NCI-H345 treated with DMSO at 0.1 percent for 48 hours (cell line): ENCODE data around the gene HYOU1.
"Not testable (repeated sequence)": the region's sequence is repeated elsewhere in the genome, so short reads cannot be mapped to it uniquely, and the experiment has no call there.

Experiments used
- DNase-seq: peaks from one replicate; lab custom pipeline; 2025; ENCODE audit not compliant: unreplicated experiment; lab: John Stamatoyannopoulos, UW

Gene HYOU1

DNA sequence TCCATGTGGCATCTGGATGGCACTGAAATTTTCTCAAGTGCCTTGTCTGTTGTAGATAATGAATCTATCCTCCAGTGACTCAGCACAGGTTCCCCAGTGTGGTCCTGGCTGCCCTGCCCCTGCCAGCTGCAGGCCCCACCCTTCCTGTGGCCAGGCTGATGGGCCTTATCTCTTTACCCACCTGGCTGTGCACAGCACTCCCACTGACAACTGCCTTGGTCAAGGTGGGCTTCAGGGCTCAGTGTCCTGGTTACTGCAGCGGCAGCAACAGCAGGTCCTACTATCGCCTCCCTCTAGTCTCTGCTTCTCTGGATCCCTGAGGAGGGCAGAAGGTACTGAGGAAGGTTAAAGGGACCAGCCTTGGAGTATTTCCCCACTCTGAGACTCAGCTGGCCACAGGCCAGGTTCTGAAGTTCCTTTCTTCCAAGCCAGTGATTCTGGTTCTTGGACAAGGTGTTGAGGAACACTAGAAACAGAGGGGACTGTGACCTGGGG, 30.8 kb upstream of the HYOU1 start:
- no peak for DNase-seq

DNA sequence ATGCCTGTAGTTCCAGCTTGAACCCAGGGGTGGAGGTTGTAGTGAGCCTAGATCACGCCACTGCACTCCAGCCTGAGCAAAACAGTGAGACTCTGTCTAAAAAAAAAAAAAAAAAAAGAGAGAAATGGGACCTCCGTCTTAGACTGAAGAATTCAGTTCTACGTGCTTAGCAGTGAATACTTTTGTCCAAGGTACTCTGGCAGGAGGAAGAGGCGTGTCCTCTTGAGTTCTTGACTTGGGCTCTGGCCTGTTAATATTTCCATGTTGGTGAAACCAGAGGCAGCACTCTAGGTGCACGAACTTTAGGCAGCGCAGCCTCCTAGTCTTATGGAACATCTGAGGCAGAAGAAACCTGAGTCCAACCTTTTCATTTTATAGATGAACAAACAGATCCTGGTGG, 30.1 kb upstream of the HYOU1 start:
- DNase-seq = no peak

DNA sequence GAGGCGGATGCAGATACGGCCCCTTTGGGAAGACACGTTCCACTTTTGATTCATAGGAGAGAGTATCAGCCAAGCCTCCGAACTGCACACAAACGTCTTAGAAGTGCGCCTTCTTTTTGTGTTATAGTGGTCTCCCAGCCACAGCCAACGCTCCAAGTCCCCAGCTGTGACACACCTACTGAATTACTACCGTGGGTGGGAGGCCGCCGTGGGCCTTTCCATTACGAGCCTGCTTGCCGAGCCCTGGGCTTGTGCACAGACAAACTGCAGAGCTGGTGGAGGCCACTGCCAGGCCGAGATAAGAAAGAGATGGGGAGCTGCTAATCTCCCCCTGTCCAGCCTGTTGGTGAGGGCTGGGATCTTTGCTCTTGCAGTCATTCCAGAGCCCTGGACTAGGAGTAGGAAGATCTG, 28.4 kb upstream of the HYOU1 start:
- no peak for DNase-seq

DNA sequence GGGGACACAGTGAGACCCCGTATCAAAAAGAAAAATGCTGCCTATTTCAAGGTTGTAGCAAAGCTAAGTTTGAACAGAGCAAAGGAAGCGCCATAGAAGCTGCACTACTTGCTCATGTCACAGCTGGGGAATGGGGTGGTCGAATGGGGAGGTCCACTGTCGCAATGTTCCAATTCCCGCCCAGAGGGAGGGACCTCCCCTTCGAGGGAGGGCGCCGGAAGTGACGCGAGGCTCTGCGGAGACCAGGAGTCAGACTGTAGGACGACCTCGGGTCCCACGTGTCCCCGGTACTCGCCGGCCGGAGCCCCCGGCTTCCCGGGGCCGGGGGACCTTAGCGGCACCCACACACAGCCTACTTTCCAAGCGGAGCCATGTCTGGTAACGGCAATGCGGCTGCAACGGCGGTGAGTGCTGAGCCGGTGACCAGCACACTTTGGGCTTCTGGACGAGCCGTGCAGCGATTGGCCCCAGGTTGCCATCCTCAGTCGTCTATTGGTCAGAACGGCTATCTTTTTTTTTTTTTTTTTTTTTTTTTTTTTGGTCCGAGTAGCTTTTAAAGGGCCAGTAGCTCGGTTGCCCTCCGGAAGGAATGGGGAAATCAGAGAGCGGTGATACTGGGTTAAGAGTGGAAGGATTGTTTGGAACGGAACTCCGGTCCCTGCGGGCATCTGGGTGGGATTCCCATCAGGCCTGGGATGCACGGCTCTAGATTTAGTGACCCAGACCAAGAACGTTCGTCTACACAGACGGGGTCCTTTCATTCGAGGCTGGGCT, 27.8 kb upstream of the HYOU1 start, which contains the start of gene HMBS:
Gene HMBS, plus strand, starts transcription at position 219 of the 774 bp plus-strand sequence. Its CDS starts 153 bp downstream, at position 372.
- peak; percentile 91 for DNase-seq

DNA sequence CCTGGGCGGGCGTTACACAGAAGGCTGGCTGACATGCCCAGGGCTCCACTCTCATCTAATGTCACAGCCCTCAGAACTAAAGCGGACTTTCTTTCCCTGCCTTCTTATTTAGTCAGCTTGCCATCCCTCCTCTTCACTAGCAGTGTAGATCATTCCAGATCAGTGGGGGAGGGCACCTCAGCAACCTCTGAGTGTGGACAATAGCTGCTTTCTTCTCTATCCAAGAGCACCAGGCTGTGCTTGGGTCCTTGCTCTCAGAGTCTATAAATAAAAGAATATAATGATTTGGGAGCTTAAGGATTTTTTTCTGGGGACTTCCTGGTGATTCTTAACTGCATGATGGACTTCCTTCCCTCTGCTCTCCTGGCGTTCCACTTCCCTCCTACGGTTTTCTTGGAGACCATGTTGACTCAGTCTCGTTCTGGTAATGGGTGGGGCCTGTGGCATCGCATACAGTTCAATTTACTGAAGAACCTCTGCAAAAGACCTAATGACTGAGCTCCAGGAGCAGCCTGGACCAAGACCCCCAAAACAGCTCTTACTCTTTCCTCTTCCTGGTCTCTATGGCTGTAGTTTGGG, 24.8 kb upstream of the HYOU1 start:
- no peak for DNase-seq

DNA sequence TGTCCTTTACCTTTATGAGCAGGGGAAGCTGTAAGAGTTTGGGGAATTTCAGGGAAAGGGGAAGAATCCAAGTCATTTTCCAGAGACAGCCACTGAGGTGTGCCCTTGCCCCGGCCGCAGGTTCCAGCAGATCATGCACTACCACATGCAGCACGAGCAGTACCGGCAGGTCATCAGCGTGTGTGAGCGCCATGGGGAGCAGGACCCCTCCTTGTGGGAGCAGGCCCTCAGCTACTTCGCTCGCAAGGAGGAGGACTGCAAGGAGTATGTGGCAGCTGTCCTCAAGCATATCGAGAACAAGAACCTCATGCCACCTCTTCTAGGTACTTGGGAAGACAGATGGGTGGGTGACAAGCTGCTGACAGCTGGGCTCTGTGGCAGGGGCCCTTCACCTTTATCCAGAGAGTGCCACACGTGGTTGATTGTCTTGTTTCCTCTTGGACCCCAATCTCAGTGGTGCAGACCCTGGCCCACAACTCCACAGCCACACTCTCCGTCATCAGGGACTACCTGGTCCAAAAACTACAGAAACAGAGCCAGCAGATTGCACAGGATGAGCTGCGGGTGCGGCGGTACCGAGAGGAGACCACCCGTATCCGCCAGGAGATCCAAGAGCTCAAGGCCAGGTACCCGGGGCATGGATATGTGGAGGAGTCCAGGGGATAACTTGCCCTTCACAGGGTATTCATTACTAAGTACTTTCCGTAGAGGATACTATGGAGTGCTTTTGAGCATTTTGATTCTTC, 21.8 kb upstream of the HYOU1 start:
- DNase-seq = no peak

DNA sequence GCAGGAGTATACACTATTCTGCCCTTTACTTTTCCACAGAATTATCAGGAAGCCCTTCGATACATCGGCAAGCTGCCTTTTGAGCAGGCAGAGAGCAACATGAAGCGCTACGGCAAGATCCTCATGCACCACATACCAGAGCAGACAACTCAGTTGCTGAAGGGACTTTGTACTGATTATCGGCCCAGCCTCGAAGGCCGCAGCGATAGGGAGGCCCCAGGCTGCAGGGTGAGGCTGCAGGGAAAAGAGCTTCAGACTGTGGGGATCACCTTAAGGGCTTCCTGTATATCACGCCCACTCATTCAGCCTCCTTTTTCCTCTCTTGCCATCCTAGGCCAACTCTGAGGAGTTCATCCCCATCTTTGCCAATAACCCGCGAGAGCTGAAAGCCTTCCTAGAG, 20.8 kb upstream of the HYOU1 start:
- DNase-seq = no peak

DNA sequence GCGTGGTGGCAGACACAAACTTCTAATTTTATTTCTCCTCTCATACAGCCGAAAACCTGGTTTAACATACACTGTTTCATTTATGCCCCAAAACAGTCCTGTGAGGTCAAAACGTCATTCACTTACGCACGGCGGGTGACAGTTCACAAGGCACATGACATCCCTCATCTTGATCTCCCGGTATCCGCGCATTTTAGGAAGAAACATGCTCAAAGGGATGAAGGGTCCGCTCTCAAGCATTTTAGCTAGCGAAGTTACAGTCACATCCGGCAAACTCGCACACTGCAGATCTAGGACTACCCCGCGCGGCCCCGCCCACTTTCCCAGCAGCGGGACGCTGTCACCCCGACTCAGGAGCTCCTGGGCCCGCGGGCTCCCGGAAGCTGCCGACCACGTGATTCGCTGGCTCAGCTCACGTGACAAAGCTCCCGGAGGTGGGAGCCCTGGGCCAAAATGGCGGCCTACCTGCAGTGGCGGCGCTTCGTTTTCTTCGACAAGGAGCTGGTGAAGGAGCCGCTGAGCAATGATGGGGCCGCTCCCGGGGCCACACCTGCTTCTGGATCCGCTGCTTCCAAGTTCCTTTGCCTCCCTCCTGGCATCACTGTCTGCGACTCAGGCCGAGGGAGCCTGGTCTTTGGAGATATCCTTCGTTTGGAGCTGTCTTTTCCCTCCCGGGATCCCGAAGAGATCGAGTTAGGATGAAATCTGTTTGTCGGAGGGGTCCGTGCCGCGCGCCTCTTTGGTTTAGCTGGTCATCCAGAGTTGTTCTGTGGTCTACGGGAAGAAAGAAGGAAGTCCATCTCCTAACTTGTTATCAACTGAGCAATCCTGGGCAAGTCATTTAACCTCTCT, 10.6 kb upstream of the HYOU1 start, which contains the start of gene VPS11:
Gene VPS11, plus strand, starts transcription at position 448 of the 852 bp plus-strand sequence. Its CDS starts 6 bp downstream, at position 454.
- DNase-seq = peak; percentile 88

DNA sequence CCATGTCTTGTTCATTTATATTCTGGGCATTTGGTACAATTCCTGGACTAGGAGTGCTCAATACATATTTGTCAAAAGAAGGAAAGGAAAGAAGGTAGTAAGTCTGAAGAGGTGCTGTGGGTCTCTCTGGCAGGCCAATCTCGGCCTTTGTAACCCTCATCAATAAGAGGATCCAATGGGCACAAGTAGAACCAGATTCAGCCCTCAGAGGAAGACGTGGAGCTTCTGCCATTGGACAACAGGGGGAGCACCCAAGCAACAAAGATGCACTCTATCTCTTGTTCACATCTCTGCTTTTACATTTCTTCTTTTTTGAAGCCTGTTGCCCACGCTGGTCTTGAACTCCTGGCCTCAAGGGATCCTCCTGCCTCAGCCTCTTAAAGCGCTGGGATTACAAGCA, 8.4 kb upstream of the HYOU1 start:
- DNase-seq = no peak

DNA sequence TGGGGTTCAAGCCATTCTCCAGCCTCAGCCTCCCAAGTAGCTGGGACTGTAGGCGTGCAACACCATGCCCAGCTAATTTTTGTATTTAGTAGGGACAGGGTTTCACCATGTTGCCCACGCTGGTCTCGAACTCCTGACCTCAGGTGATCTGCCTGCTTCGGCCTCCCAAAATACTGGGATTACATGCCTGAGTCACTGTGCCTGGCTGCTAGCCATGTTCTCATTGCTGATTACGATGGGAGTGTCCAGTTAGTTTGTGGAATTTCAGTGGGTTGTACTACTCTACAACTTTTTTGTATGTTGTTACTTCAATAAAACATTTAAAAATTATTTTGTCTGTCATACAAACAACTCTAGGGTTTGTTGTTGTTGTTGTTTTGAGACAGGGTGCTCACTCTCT, 5.8 kb upstream of the HYOU1 start:
- DNase-seq = no peak

DNA sequence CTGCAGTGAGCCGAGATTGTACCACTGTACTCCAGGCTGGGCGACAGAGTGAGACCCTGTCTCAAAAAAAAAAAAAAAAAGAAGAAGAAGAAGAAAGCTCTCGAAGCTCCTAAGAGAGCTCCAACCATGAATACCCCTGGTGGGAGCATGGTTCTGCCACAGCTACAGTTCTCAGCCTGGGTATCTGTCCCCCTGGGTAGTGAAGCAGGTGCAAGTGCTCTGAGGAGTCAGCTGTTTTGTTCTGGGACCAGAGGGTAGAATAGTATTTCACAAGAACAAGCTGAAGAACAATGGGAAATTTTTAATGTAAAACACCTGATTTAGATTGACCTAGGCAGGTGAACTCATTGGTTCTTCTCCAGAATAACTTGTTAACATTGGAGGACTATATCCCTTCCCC, 4.3 kb upstream of the HYOU1 start:
- no peak for DNase-seq

DNA sequence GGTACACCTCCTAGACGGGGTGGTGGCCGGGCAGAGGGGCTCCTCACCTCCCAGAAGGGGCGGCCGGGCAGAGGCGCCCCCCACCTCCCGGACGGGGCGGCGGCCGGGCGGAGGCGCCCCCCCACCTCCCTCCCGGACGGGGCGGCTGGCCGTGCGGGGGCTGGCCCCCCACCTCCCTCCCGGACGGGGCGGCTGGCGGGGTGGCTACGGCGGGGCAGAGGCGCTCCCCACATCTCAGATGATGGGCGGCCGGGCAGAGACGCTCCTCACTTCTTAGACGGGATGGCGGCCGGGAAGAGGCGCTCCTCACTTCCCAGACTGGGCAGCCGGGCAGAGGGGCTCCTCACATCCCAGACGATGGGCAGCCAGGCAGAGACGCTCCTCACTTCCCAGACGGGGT, 2.1 kb upstream of the HYOU1 start:
- DNase-seq = not testable (repeated sequence)

DNA sequence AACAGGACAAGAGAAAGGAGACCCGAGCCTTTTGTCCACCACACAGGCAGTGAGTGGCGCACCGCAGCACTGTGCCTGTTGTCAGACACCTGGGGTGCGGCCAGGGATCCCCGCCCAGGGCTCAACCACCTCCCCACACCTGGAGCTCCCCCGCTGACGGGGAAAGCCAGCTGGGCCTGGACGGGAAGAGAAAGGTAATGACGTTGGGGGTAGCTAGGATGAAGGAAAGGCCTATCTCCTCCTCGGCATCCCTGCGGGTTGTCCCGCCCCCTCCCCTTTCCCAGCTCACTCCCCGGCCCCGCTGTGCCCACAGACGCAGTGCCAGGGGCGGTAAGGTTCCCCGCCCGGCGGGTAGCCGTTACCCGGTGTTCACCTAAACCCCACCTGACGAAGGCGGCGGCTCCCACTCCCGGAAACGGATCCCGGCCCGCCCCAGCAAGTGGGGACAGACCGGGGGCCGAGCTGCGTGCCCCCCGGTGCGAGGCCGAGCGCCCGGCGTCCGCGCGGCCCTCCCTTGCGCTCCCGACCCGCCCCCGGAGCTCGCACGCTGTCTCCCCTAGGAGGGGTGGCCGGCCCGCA, 495 bp downstream of the HYOU1 start:
- no peak for DNase-seq

DNA sequence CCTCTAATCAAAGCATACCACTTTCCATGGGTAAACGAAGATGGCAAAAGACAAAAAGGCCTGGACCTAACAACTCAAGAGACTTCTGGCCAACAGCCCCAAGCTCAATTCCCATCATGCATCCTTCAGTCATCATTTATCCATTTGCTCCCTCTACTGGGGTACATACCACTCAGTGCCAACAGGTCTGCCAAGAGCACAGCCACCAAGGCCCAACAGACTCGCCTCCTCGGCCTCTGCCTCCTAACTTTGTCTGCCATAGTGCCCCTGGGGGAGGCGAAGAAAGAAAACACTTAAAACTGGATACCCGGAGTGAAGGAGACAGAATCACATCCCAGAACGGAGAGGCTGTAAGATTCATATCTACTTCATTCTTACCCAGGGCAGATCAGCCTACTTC, 1.1 kb downstream of the HYOU1 start:
- no peak for DNase-seq

DNA sequence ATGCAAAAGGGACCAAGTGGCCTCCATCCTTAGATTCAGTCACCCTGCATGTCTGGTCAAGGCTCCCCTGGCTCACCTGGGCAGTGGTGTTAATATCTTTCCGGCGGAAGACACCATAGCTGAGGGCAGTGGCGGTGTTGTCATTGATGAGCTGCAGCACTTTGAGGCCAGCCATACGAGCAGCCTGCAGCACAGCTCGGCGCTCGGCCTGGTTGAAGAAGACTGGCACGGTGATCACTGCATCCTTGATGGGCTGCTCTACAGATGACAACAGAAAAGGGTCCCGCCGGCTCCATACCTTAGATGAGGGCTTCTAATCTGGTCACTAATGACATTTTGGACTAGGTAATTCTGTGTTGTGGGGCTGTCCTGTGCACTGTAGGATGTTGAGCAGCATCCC, 2.6 kb downstream of the HYOU1 start:
- no peak for DNase-seq

DNA sequence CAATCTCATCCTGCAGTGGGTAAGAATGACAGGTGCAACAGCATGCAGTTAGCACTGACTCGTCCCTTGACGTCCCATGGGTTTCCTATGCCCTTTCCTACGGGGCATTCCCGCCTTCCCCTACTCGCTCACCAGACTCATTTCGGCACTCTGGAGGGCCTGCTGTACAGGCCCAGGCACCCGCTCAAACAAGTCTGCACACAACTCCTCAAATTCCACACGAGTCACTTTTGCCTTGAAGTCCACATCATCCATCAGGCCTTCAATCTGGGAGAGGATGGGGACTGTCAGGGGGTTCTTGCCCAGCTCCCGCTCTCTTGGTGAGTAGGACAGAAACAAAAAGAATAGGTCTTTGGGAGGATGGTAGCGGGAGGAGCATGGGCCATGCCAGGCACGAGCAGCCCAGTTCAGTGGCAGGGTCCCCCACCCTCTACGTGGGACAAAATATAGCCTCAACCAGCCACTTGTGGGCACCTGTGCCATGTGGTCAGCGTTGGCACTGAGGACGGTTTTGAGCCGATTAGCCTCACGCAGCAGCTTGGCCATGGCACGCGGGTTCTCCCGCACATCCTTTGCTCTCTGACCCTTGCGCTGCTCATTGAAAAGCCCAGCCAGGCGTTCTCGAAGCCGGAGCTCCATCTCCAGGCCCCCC, 4.7 kb downstream of the HYOU1 start:
- DNase-seq = no peak

DNA sequence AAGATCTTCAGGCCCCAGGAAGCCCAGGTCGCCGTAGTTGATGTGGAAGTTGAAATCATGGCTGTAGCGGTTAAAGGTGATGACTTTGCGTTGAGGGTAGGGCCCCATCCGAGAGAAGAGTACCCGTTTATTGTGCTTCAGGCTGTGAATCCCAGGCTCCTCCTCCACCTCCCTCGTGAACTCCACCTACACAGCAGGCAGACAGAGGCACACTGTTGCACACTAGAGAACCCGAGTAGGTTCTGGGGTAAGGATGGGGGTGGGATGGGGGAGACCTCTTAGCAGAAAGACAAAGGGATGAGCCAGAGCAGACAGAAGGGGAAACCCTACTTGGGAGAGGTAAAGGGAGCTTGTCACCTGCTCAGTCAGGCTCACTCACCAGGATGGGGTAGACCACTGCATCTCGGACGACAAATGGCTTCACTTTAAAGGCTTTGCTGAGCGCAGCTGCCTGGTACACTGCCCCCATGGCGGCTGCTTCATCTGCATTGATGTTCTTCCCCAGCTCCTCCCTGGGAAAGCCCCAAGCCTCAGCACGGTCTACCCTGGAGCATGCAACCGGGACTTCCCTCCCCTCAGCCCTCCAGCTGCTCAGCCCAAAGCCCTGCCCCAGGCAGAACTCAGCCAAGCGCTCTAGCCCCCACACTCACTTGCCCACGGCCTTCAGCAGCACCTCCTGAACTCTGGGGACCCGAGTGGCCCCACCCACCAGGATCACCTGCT, 5.4 kb downstream of the HYOU1 start:
- DNase-seq = no peak

DNA sequence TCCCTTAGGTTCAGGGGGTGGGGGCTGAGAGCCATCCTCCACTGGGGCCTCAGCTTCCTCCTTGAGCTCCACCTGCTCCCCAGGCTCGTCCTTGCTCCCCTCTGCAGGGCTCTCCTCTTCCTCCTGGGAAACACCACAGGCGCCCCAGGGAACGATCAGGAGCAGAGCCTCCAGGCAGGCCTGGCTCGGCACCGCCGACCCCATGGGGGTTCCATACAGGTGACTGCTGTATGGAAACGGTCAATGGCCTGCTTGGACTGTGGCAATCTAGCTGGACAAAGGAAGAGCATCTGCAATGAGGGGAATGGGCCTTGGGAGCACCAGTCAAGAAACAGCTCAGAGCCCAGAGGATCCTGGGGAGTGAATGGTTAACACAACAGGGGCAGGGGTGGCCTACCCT, 7.9 kb downstream of the HYOU1 start:
- no peak for DNase-seq

DNA sequence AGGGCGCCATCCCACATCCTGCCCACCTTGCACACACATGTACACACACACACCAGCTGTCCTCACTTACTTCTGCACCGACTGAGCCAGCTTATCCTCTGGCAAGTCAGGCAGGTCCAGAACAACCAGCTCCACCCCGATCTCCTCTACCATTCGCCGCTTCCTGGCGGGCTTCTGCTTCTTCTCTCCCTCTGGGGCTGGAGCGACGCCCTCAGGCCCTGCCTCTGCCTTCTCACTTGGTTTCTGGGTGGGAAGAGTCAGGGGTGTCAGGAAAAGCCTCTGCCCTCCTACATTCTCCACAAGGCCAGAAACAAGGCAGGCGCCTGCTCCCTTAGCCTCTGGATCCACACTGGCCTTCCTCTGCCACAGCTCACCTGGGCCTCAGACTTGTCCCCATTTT, 8.4 kb downstream of the HYOU1 start:
- DNase-seq = no peak
